Stimulated activated CD8-positive, alpha-beta memory T cell treated with anti-CD3 and anti-CD28 coated beads, Interleukin-7, amount 100 ng/mL, for 48 hours (primary cell): ENCODE measurements around the gene RPTOR.

Experiments
- DNase-seq, 2 donors: peaks; one replicate each; pipeline ENCODE4 v3.0.0-alpha.2; 2020; ENCODE audit warnings: low read depth in 1 of 2; ENCODE audit errors: extremely low read depth in 1 of 2

RPTOR gene

DNA sequence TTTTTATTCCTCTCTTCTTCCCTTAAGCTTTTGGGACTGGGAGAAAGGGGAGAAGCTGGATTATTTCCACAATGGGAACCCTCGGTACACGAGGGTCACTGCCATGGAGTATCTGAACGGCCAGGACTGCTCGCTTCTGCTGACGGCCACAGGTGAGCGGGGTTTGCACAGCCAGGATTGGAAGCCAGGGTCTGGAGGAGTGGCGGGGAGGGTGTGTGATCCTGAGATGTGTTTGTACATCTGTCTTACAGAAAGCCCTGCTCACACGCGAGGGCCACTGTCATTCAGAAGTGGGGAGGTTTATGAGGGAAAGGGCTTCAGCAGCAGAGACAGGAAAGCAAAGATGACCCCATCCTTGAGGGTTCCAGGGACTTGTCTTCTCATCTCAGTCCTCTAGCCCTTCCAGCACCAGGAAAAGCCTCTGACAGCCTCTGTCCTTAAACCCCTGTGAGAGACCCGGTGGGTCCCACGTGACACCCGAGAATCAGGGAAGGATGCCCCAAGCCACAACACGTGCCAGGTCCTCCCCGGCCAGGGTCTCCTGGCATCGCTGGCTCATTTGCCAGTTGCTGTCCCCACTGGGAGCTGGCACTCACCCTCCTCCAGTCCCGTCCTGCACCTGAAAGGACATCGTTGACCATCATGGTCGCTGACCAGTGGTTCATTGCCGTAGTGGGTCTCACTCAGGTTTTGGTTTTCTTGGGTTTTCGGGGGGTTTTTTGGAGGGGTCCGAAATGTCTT, 402.7 kb downstream of the RPTOR start:
- DNase-seq, result no peak

DNA sequence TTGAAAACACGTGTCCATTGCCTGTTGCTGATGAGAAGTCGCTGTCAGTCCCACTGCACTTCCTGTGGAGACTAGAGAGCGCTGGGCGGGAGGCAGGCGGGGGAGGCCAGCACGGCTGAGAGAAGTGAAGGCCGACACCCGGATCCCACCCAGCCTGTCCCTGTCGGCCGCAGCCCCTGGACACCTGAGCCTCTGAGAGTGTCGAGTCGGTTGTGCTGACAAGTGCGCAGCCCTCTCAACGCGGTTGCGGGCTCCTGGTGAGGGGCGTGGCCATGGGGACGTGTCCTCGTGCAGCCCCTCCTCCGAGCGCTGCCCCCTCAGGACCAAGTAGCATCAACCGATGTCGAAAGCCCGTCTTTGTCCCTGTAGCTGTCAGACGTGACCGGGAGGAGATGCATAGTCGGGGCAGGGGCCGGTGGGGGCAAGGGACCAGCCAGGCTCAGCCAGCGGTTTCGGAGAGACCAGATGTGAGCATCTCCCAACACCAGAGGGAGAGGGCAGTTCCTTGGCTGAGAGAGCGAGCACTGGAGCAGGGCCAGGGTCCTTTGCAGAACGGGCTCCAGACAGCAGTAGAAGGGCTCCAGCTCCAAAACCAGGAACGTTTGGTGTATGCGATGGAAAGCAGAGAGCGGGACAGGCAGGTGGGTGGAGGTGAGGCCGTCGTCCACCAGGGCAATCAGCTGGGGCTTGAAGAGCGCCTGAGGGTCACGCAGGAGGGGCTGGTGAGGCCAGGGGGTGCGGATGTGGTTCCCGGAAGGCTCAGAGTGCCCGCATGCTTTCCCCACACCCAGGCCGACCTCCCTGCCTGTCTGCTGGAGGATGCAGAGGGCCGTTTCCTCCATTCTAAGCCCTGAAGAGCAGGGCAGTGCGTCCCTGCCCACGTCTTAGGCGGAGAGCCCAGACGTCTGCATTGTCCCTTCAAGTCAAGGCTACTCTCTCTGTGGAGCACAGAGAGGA, 403.7 kb downstream of the RPTOR start:
- no peak for DNase-seq

DNA sequence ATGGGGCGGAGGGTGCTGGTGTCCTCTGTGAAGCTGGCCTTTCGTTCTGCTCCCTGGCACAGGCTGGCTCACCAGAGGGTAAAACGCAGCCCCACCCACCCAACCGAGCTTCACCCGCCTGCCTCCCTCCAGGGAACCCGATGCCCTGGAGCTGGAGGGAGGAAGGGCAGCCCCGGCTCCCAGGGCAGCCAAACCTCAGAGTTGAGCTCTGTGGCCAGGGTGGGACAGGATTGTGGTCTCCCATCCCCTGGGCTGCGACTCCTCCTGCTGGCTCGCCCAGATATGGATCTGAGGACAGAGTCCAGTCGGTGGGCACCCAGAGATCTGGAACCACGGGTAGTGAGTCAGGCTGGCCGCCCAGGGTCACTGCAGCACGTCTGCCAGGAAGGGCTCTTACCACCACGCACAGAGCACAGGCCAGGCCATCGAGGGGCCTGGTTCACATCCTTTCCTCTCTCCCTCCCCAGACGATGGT, 404.4 kb downstream of the RPTOR start:
- DNase-seq, result no peak

DNA sequence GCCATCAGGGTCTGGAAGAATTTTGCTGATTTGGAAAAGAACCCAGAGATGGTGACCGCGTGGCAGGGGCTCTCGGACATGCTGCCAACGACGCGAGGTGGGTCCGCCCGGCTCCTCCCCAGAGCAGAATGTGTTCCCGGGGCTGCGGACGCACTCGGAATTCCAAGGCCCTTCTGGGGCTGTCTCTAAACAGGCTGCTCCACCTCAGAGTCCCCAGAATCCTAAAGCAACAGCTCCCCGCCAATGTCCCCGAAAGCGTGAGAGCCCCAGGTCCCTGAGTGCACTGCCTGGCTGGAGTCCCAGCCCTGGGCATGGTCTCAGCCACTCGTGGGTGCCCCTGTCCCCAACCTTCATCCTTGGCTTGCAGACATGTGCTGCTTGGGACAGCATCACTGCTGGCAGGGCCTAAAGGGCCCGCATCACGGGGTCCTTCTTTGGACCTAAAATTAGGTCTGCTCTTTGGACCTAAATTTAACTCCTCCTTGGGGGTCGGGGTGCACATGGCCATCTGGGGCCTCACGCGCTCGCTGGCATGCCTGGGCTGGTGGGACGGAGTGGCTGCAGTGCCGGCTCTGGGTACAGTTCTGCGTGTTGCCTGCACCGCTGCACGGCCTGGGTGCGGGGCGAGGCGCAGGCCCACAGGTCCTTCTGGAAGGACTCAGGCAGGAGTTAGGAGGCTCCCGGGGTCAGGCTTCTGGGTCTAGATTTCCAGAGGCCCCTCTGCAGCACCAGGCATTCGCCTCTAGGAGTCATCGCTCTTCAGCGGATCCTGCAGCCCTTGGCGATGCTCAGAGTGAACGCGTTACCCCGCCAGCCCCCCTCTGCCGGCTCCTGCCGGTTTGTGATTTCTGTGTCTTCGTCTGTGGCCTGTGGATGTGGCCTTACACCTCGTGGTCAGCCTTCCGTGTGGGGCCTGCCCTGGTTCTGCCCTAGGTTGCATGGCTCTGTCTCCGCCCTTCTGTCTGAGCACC, 405.1 kb downstream of the RPTOR start:
- no peak for DNase-seq

DNA sequence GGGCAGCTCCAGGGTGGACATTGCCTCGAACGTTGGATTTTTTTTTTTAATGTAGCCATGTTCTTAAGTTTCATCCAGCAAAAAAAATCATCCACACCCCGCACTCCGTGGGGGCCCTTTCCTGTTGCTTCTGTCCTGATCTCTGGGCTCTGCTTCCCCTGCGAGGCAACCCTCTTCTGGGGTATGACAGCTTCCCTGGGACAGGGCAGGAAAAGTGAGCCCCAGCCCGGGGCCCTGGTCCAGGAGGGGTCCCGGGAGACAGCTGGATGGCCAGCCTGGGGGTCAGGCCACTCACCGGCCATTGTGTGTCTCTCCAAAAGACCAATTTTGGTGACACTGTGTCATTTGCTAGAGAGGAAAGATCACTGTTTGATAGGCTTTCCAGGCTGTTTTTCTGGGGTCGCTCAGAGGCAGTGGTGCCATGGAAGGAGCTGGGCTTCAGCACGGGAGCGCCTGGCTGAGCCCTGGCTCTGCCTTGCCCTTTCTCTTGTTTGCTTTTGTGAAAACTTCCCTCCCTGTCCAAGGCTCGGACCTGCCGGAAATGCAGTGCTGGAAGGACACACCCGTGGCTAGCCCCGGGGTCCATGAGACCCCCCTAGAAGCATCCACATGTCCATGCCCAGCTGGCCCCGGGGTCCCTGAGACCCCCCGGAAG, 406.0 kb downstream of the RPTOR start:
- no peak for DNase-seq

DNA sequence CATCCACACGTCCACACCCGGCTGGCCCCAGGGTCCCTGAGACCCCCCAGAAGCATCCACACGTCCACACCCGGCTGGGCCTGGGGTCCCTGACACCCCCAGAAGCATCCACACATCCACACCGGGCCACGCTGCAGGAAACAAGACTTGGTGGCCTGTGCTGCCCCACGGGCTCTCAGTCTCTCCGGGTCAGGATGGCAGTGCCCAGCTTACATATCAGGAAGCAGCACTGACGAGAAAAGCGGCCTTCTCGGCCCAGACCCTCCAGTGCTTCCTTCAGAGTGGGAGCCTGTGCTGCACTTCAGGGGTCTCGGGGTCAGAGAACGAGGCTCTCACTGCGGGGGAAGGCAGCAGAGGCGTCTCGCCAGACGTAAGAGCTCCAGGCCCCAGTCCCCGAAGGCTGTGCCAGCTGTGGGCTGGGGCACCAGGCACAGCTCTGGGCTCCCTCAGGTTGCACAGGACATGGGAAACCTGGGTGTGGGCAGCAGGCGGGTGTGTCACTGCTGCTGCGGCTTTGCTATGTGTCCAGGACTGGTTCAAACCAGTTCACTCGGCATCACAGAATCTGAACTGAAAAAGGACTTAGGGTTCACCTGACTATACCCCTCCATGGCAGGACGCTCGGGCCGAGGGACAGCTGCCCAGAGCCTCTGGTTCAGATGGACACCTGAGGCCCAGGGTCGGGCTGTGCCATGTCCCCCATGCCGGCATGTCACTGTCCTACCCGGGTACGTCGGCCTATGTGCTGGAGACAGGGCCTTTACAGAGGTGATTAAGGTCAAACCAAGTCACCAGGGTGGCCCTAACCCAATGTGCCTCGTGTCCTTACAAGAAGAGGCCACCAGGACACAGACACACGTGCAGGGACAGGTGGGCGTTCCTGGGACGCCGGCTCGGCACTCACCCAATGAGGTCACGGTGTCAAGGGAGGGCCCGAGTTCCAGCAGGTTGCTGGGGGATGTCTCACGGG, 406.8 kb downstream of the RPTOR start:
- no peak for DNase-seq

DNA sequence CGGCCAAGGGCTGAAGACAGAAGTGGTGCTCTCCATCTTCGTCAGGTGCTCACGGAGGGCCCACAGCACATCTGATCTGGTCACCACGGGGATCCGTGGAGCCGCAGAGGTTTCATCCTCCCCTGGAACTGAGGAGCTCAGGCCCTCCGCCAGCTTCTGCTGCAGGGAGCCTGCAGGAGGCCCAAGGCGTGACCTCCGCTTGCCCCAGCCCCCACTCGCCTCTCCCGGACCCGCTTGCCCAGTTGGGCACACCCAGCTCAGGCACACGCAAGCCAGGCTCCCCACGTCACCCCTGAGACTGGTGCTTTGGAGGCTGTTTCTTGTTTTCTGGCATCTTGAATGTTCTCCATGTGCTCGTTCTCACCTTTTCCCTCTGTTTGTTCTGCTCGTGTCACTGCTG, 407.7 kb downstream of the RPTOR start:
- no peak for DNase-seq

DNA sequence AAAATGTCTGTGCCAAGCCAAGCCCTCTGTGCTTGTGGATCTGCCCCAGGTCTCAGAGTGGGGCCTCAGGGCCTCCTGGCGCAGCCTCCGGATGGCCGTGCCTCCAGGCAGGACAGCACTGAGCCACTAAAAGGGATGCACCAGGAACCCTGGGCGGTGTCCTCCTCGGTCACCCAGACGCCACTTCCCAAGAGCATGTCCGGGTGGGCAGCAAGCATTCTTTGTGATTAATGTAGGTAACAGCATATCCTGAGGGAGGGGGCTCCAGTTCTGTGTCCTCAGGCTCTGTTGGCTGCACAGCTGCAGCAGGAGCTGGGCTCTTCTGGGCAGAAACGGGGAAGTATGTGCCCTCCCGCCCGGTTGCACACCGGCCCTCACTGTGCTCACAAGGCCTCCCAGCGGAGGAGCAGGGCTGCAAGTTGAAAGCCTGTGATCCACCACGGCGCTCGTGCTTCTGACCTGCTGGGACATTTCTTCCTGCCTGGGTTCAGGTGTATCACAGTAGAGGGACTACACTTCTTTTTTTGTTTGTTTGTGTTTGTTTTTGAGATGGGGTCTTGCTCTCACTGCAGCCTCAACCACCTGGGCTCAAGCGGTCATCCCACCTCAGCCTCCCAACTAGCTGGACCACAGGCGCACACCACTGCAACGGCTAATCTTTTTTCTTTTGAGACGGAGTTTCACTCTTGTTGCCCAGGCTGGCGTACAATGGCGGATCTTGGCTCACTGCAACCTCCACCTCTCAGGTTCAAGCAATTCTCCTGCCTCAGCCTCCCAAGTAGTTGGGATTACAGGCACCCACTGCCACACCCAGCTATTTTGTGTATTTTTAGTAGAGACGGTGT, 409.1 kb downstream of the RPTOR start:
- no peak for DNase-seq

DNA sequence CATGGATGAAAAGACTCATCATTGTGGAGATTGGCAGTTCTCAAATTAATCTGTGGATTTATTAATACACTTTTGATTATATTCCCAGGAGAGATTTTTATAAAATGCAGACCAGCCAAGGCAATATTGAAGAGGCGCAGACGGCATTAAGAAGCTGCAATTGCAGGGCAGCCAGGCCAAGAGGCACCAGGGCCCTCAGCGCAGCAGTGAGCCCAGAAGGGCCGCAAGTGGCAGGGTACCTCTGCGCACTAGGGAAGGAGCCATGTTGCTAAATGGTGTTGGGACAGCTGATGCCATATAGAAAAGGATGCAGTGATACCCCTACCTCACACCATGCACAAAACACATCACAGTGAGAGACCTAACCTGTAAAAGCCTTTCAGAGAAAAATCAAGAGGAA, 410.4 kb downstream of the RPTOR start:
- DNase-seq, result no peak

DNA sequence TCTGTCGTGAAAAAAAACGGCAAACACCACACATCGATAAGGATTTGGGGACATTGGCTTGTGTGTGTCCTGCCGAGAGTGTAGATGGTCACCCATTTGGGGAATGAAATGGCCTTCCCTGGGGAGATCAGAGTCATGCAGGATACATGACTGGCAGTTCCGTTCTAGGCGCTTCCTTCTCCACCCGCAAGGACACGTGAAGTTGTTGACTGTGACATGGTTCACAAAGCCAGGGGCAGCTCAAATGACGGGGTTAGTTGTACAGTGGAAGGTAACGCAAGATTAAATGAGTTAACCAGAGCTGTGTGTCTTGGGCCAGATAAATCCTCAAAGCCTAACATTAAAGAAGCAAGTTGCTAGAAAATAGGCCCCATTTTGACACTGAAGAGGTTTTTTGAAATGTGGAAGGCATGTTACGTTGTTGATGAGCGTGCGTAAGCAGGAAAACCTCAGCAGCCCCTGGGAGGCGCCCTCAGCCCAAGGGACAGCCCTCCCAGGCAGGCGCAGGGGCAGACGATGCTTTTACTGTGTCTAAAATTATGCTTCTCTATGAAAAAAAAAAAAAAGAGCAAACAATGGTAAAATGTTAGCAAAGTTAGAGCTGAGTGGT, 411.1 kb downstream of the RPTOR start:
- DNase-seq, result no peak

DNA sequence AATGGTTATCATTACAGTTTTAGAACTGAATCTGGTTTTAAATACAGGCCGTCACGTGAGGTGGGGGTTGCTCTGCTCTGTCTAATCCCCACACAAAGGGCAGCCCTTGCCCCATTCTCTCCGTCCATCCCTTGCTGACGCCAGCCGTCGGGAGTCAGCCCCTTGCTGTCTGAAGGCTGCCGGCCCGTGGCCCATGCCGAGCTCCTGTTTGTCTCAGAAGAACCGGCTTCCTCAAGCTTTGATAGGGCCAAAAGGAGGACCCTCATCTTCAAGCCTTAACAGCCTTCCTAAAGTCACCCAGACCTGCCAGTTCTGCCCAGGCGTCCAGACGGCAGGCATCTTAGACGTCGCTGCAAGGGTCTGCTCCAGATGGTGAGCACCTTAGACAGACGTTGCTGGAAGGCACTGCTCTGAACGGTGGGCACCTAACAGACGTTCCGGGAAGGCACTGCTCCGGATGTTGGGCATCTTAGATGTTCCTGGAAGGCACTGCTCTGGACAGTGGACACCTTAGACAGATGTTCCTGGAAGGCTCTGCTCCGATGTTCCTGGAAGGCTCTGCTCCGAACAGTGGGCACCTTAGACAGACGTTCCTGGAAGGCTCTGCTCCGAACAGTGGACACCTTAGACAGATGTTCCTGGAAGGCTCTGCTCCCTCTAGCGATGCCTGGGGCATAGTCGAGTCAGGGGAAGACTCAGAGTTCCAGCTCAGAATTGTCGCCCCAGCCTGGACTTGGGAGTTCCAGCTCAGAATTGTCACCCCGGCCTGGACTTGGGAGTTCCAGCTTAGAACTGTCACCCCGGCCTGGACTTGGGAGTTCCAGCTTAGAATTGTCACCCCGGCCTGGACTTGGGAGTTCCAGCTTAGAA, 411.9 kb downstream of the RPTOR start:
- DNase-seq, result no peak

DNA sequence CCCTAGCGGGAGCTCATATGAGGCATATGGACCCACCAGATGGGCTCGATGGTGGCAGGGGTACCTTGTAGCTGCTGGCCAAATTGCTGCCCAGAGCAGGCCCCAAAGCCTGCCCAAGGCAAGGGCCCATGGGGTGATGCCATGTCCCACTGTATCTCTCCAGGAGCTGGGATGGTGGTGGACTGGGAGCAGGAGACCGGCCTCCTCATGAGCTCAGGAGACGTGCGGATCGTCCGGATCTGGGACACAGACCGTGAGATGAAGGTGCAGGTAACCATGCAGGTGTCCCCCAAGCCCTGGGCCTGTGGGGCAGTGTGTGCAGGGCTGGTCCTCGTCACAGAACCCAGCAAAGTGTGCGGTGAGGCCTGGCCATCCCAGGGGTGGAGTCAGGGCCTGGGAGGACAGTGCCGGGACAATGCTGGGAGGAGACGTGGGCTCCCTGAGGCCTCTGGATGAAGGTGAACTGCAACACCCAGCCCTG, 412.9 kb downstream of the RPTOR start:
- DNase-seq, result no peak

DNA sequence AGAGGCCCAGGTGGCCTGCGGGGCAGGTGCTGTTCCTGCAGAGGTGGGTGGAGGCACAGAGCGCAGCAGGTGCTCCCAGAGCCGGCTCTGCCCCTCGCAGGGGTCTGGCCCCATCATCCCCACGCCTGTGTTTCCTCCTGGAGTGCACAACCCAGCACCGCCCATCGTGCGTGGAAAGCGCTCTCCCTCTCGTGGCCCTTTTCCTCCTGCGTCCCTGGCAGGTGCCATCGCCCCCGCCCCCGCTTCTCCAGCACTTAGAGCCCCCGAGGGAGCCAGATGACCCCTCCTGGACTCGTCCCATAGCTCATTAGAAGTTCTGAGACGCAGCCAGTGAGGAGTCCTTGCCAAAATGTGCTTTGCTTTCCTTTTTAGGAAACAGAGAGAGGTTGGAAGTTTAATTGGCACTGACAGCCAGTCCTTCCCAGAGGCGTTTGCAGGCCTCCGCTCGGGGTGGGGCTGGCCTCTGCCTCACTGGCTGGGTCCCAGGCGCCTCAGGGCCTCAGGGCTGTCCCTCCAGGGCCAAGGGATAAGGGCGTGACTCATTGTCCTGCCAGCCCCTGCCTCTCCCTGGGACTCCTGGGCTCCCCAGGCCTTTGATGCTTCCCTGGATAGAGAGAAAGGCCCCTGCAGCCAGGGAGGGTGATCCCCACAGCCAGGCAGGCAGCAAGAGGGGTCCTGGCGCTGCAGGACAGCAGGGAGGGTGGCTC, 414.8 kb downstream of the RPTOR start:
- DNase-seq, result no peak

DNA sequence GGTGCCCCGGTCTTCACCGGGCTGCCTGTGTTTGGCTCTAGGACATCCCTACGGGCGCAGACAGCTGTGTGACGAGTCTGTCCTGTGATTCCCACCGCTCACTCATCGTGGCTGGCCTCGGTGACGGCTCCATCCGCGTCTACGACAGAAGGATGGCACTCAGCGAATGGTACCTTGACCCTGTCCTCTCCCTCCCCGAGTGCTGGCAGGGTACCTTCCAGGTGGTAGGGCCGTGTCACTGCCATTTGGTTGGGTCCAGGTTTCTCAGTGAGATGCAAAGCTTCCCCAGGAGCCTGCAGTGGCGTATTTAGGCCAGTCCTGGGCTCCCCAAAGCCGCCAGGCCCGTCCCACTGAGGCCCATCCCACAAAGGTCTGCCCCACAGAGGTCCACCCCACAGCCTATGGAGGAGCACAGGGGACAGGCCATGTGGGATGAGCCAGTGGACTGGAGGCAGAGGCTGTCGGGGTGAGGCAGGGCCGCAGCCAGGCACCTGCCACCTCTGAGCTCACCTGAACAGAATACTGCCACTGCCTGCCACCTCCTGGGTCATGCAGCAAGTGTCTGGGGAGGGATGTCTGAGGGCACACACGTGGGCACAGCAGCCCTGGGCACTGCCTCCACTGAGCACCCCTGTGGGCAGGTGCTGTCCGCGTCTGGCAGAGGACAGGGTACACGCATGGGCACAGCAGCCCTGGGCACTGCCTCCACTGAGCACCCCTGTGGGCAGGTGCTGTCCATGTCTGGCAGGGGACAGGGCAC, 415.6 kb downstream of the RPTOR start:
- DNase-seq, result no peak

DNA sequence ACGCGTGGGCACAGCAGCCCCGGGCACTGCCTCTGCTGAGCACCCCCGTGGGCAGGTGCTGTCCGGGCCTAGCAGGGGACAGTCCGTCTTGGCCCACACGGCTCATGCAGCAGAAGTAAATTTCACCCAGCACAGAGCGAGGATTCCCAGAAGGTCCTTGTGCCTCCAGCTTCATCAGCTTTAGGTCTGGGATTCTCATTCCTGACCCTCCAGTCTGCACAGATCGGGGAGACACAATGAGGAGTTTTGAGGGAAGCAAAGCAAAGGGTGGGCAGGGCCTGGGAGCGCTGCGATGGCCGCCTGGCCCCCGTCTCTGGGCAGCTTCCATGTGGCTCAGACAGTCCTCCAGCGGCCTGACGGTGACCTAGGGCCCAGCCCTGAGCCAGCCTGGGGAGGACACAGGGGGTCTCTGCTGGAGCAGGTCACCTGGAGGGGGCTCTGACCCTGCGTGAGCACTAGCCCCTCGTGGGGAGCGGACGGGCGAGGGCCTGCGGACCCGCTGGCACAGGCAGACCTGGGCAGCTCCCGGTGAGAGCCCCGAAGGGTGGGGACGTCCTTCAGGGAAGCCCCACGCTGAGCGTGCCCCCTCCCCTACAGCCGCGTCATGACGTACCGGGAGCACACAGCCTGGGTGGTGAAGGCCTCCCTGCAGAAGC, 416.3 kb downstream of the RPTOR start:
- no peak for DNase-seq
